ENCODE results near the gene SLC45A2.

The SLC45A2 gene

GRCh38 chr5:33903118-33903517 lies 81.4 kb downstream of the SLC45A2 start:
- H3K27me3 ChIP-seq (ENCODE audit: control insufficient read depth, insufficient read depth, low read length) = no peaks in the 10 kb centered on the region
- H3K27ac ChIP-seq (ENCODE audit: low read length) = no peak overlapping the region
- no peak overlapping the region for H3K9ac ChIP-seq (ENCODE audit: low read length)
- H3K4me1 ChIP-seq (ENCODE audit: control insufficient read depth, low read depth, low read length) = no peaks in the 10 kb centered on the region
- peaks cover 9% of the 10 kb centered on the region for H3K9me3 ChIP-seq (ENCODE audit: control insufficient read depth, low read depth, low read length)
- H3K36me3 ChIP-seq (ENCODE audit: control insufficient read depth, low read depth, low read length) = no peaks in the 10 kb centered on the region
- H3K4me3 ChIP-seq (ENCODE audit: low read length) = no peak overlapping the region

- H3K4me1 ChIP-seq (ENCODE audit: control insufficient read depth, low read depth, low read length) = no peaks in the 10 kb centered on the region
- H3K9me3 ChIP-seq (ENCODE audit: control insufficient read depth, low read depth, low read length) = no peaks in the 10 kb centered on the region
- no peak overlapping the region for H3K27ac ChIP-seq (ENCODE audit: low read length)
Measured at GRCh38 chr5:33901156-33901555, 83.3 kb downstream of the SLC45A2 start.

More at GRCh38 chr5:33901156-33901555, 83.3 kb downstream of the SLC45A2 start:
- Histone ChIP-seq H3K27me3 (ENCODE audit: control insufficient read depth, insufficient read depth, low read length) (no peaks in the 10 kb centered on the region), H3K36me3 (ENCODE audit: control insufficient read depth, low read depth, low read length) (no peaks in the 10 kb centered on the region), H3K4me3 (ENCODE audit: low read length) (no peak overlapping the region), H3K9ac (ENCODE audit: low read length) (no peak overlapping the region)

Data from iPS-18a (cell line).